DOHH2 (cell line): ENCODE results near the gene KPNA2.

Experiments
- CTCF ChIP-seq: fragments of 200-600 bp; sonication (generic); IDR thresholded peaks from one replicate; pipeline ENCODE4 v1.5.1; 2014; ENCODE audit warnings: antibody characterized with exemption, mild to moderate bottlenecking, low read depth, low read length; ENCODE audit not compliant: poor library complexity, severe bottlenecking
- EZH2phosphoT487 ChIP-seq: fragments of 200-600 bp; sonication (generic); IDR thresholded peaks from 2 replicates; pipeline ENCODE4 v1.6.1; 2017; ENCODE audit warnings: borderline replicate concordance, mild to moderate bottlenecking, antibody characterized with exemption, low read length, moderate library complexity, mixed read lengths

DNA sequence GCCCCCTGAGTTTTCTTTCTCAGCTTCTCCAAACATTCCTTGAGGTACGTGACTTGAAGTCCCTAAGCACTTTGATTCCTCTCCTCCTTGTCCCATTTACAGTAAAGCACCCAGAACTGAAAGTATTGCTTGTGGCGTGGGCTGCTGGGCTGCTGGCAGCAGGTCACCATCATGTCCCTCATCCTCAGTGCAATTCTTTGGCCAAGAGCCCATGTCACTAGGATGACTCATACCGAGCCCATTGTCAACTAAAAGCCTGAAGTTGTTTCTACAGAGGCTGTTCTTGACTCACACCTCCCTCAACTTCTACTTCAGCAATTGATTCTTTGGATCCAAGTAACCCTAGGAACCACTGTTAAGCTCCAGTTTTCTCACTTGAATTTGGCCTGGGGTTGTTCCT, 54.3 kb downstream of the KPNA2 start:
- no peak for TF ChIP-seq CTCF
- TF ChIP-seq EZH2phosphoT487, result no peak
